Prostate gland (tissue), 2 donors: ENCODE measurements around the gene LMF2. TPM values are rescaled to one million over a fixed set of nuclear protein-coding genes. Genes with fewer than 3 reads are reported as not detected.

Experiments
- DNase-seq: peaks from one replicate; pipeline ENCODE4 v3.0.0-alpha.2; 2019; ENCODE audit warnings: low spot score
- H3K27ac ChIP-seq, 2 donors: fragments of 200-600 bp; sonication (generic); 2 replicates each; pipeline ENCODE4 v1.5.1; 2017 to 2019
- H3K27me3 ChIP-seq: fragments of 200-600 bp; sonication (generic); replicated peaks from 2 replicates; pipeline ENCODE4 v1.5.1; 2019; ENCODE audit not compliant: insufficient read depth
- H3K36me3 ChIP-seq, 2 donors: fragments of 200-600 bp; sonication (generic); 1 replicate in 1 of 2; 2 replicates in 1 of 2; pipeline versions ENCODE4 v1.5.1 to v1.8.1; 2017 to 2019
- H3K4me1 ChIP-seq: fragments of 200-600 bp; sonication (generic); replicated peaks from 2 replicates; pipeline ENCODE4 v1.5.1; 2019
- H3K4me3 ChIP-seq, 2 donors: fragments of 200-600 bp; sonication (generic); 2 replicates each; pipeline ENCODE4 v1.5.1; 2017 to 2019
- H3K9me3 ChIP-seq: fragments of 200-600 bp; sonication (generic); 2 replicates; pipeline ENCODE4 v1.5.1; 2017
- CTCF ChIP-seq, 4 experiments: fragments of 200-600 bp in 2 of 4; fragments of 450-650 bp in 2 of 4; sonication (generic) in 2 of 4; IDR thresholded peaks; 1 replicate in 3 of 4; 2 replicates in 1 of 4; pipeline ENCODE4 v1.5.1; 2016 to 2019; ENCODE audit warnings: antibody characterized with exemption in 4 of 4, mild to moderate bottlenecking in 2 of 4, moderate library complexity in 2 of 4
- POLR2A ChIP-seq: fragments of 450-650 bp; IDR thresholded peaks from one replicate; pipeline ENCODE4 v1.6.1; 2016; ENCODE audit warnings: antibody characterized with exemption, mild to moderate bottlenecking
- POLR2AphosphoS5 ChIP-seq: sonication (generic); formaldehyde crosslinking; IDR thresholded peaks from one replicate; pipeline ENCODE4 v1.6.1; 2017; ENCODE audit warnings: antibody characterized with exemption
- WGBS: methylation state at CpG from one replicate; pipeline ENCODE4 v1.1.5; 2018; 5-methylcytosine and 5-hydroxymethylcytosine counted together
- intact Hi-C: fragments of 100-400 bp; cut with DNase I; formaldehyde crosslinking; loops from one replicate; pipeline ENCODE4 v1.14.2; 2022
- total RNA-seq, 2 donors: library from RNA; depleted of rRNA; stranded (reverse); fragments of >200 nt; gene quantifications; one replicate each; pipeline ENCODE4 v1.1.0, GENCODE V29; 2016

Gene LMF2
- total RNA-seq, 2 donors from 2014 or later: 76.6 to 94.3 TPM

GRCh38 chr22:50463188-50463900, 44.2 kb downstream of the LMF2 start:
- no peak overlapping the region for H3K4me3 ChIP-seq
- H3K27me3 ChIP-seq: no peaks in the 10 kb centered on the region
- H3K36me3 ChIP-seq: peaks cover 34 to 78% of the 10 kb centered on the region in 2 donors
- H3K9me3 ChIP-seq: no peaks in the 10 kb centered on the region
- no peak for DNase-seq
- WGBS: 90% methylated on average over 28 of the region's 28 CpGs
- intact Hi-C loops: no loop called here
- H3K4me1 ChIP-seq: peaks cover 11% of the 10 kb centered on the region
- TF ChIP-seq POLR2A: no peak
- H3K27ac ChIP-seq: no peak overlapping the region

- Histone ChIP-seq H3K4me3 (no peak overlapping the region), H3K27me3 (no peaks in the 10 kb centered on the region), H3K36me3 (peaks cover 33 to 80% of the 10 kb centered on the region in 2 donors), H3K27ac (no peak overlapping the region), H3K4me1 (peaks cover 11% of the 10 kb centered on the region), H3K9me3 (no peaks in the 10 kb centered on the region)
- DNase-seq: no peak
- TF ChIP-seq CTCF (IDR thresholded peaks at IDR 0.05) (no peak), POLR2AphosphoS5 (no peak), POLR2A (no peak)
- 85% methylated on average over 25 of the region's 30 CpGs for WGBS
- intact Hi-C loops: no loop called here
These were observed 45.4 kb downstream of the LMF2 start for GRCh38 chr22:50461979-50462540.

- no peak overlapping the region for H3K4me3 ChIP-seq
- intact Hi-C loops: no loop called here
- H3K9me3 ChIP-seq: no peaks in the 10 kb centered on the region
- H3K27ac ChIP-seq: no peak overlapping the region
- peaks cover 11% of the 10 kb centered on the region for H3K4me1 ChIP-seq
- no peak for DNase-seq
- H3K27me3 ChIP-seq: no peaks in the 10 kb centered on the region
- H3K36me3 ChIP-seq: peaks cover 29 to 75% of the 10 kb centered on the region in 2 donors
- 89% methylated on average over 26 of the region's 26 CpGs for WGBS
- TF ChIP-seq CTCF (IDR thresholded peaks at IDR 0.05) (no peak), POLR2AphosphoS5 (no peak), POLR2A (no peak)
These were observed 46.0 kb downstream of the LMF2 start for GRCh38 chr22:50461536-50461935.

GRCh38 chr22:50460938-50461337, 46.6 kb downstream of the LMF2 start:
- DNase-seq: peak; percentile 69
- intact Hi-C loops: no loop called here
- H3K4me3 ChIP-seq: no peak overlapping the region
- 55% methylated on average over 17 of the region's 17 CpGs for WGBS
- H3K27ac ChIP-seq: no peak overlapping the region
- H3K27me3 ChIP-seq: no peaks in the 10 kb centered on the region
- TF ChIP-seq CTCF (IDR thresholded peaks at IDR 0.05): no peak
- TF ChIP-seq POLR2A: no peak
- TF ChIP-seq POLR2AphosphoS5: peak; percentile 78
- peaks cover 11% of the 10 kb centered on the region for H3K4me1 ChIP-seq
- H3K9me3 ChIP-seq: no peaks in the 10 kb centered on the region
- peaks cover 28 to 75% of the 10 kb centered on the region in 2 donors for H3K36me3 ChIP-seq

- no peak overlapping the region for H3K27ac ChIP-seq
- TF ChIP-seq POLR2A (no peak), POLR2AphosphoS5 (no peak), CTCF (IDR thresholded peaks at IDR 0.05) (no peak)
- no peaks in the 10 kb centered on the region for H3K9me3 ChIP-seq
- H3K4me3 ChIP-seq: no peak overlapping the region
- intact Hi-C loops: no loop called here
- H3K4me1 ChIP-seq: peaks cover 11% of the 10 kb centered on the region
- whole genome bisulfite sequencing: 94% methylated on average over 41 of the region's 41 CpGs
- H3K36me3 ChIP-seq: peaks cover 32 to 71% of the 10 kb centered on the region in 2 donors
- no peak for DNase-seq
- H3K27me3 ChIP-seq: no peaks in the 10 kb centered on the region
These were observed 47.9 kb downstream of the LMF2 start for GRCh38 chr22:50459496-50460140.
